Keratinocyte (primary cell): Measurements from ENCODE around the gene CALML3. TPM values are rescaled to one million over a fixed set of nuclear protein-coding genes. Genes with fewer than 3 reads are reported as not detected.

Experiments
- DNase-seq: peaks from one replicate; pipeline ENCODE4 v3.0.0-alpha.2; 2011; ENCODE audit warnings: low read depth, missing footprints, low spot score
- FAIRE-seq: peaks from 2 replicates; lab custom pipeline; 2011; peaks lifted over from hg19 to GRCh38; lab: Jason Lieb, UNC
- H2AFZ ChIP-seq: 2 replicates; pipeline ENCODE4 v1.6.0; 2012; ENCODE audit warnings: low read length, control low read depth, inconsistent platforms; ENCODE audit not compliant: control insufficient read depth
- H3K27ac ChIP-seq: 2 replicates; pipeline ENCODE4 v1.5.1; 2011; ENCODE audit warnings: low read length; ENCODE audit not compliant: control insufficient read depth, insufficient read depth
- H3K27me3 ChIP-seq: 3 replicates; pipeline ENCODE4 v1.6.0; 2011; ENCODE audit warnings: low read length; ENCODE audit not compliant: control insufficient read depth, insufficient read depth; ENCODE audit errors: extremely low read depth
- H3K36me3 ChIP-seq, 2 experiments: 2 replicates in 1 of 2; 3 replicates in 1 of 2; pipeline ENCODE4 v1.5.1; 2011; ENCODE audit warnings: low read length in 2 of 2, mild to moderate bottlenecking in 1 of 2; ENCODE audit not compliant: control insufficient read depth in 2 of 2, insufficient read depth in 2 of 2; ENCODE audit errors: extremely low read depth in 1 of 2
- H3K4me1 ChIP-seq: 3 replicates; pipeline ENCODE4 v1.5.1; 2011; ENCODE audit warnings: low read length; ENCODE audit not compliant: control insufficient read depth, insufficient read depth; ENCODE audit errors: extremely low read depth
- H3K4me2 ChIP-seq: 3 replicates; pipeline ENCODE4 v1.6.0; 2011; ENCODE audit warnings: low read depth, low read length; ENCODE audit not compliant: control insufficient read depth, insufficient read depth; ENCODE audit errors: extremely low read depth
- H3K4me3 ChIP-seq, 3 experiments: fragments of 200-600 bp in 1 of 3; sonication (generic) in 1 of 3; 2 replicates in 2 of 3; 3 replicates in 1 of 3; pipeline ENCODE4 v1.5.1; 2011 to 2016; ENCODE audit warnings: low read length in 3 of 3, mild to moderate bottlenecking in 3 of 3, control low read depth in 2 of 3, inconsistent platforms in 1 of 3, low read depth in 1 of 3, mixed read lengths in 1 of 3, mixed run types in 1 of 3, moderate library complexity in 1 of 3; ENCODE audit not compliant: control insufficient read depth in 2 of 3, insufficient read depth in 2 of 3; ENCODE audit errors: extremely low read depth in 1 of 3
- H3K79me2 ChIP-seq: 2 replicates; pipeline ENCODE4 v1.6.0; 2012; ENCODE audit warnings: low read length; ENCODE audit not compliant: control insufficient read depth, insufficient read depth
- H3K9ac ChIP-seq: 3 replicates; pipeline ENCODE4 v1.6.0; 2011; ENCODE audit warnings: low read length; ENCODE audit not compliant: control insufficient read depth, insufficient read depth; ENCODE audit errors: extremely low read depth
- H3K9me1 ChIP-seq: 3 replicates; pipeline ENCODE4 v1.6.0; 2011; ENCODE audit warnings: low read length; ENCODE audit not compliant: control insufficient read depth, insufficient read depth; ENCODE audit errors: extremely low read depth
- H3K9me3 ChIP-seq: 2 replicates; pipeline ENCODE4 v1.5.1; 2012; ENCODE audit warnings: low read depth, low read length; ENCODE audit not compliant: control insufficient read depth
- H4K20me1 ChIP-seq: 3 replicates; pipeline ENCODE4 v1.6.0; 2011; ENCODE audit warnings: low read length; ENCODE audit not compliant: control insufficient read depth, insufficient read depth; ENCODE audit errors: extremely low read depth
- EZH2 ChIP-seq: IDR thresholded peaks from one replicate; pipeline ENCODE4 v1.6.1; 2012; ENCODE audit warnings: inconsistent platforms, mild to moderate bottlenecking, low read length, moderate library complexity
- dilution Hi-C: fragments of 300-500 bp; cut with MboI; formaldehyde crosslinking; loops from one replicate; pipeline ENCODE4 v1.7.0; 2020; ENCODE audit warnings: low sequenced_read_pairs; ENCODE audit not compliant: extremely low pct_ligation_motif_present
- polyA plus RNA-seq, 5 experiments: library from polyadenylated mRNA; depleted of rRNA in 3 of 5; stranded (reverse) in 3 of 5; stranded (forward) in 1 of 5; unstranded in 1 of 5; fragments of >200 nt; gene quantifications; 1 replicate in 1 of 5; 2 replicates in 3 of 5; 3 replicates in 1 of 5; pipeline versions ENCODE4 v1.2.1 to v1.2.3, GENCODE V29; 2011 to 2012; ENCODE audit warnings: missing spikeins in 2 of 5, low read depth in 1 of 5, low replicate concordance in 1 of 5
- TF ChIP-seq, protein P1 (sequence below), 3 experiments: IDR thresholded peaks in 1 of 3; conservative IDR thresholded peaks in 1 of 3; optimal IDR thresholded peaks in 1 of 3; 2 replicates in 2 of 3; 3 replicates in 1 of 3; pipeline versions ENCODE3 to v1.5.1; 2011; ENCODE audit warnings: low read length in 3 of 3, mild to moderate bottlenecking in 3 of 3, moderate library complexity in 2 of 3, control low read depth in 1 of 3, inconsistent platforms in 1 of 3; ENCODE audit not compliant: insufficient read depth in 2 of 3; ENCODE audit errors: extremely low read depth in 1 of 3

The CALML3 gene
- polyA plus RNA-seq, 1 donor (not counting 4 experiments of a cell fraction or from before 2014, with no cell fraction given), result 7.6 TPM

- Histone ChIP-seq H3K79me2 (no peaks in the 10 kb centered on the region), H3K9me1 (peaks cover 4% of the 10 kb centered on the region), H3K36me3 (no peaks in the 10 kb centered on the region), H3K27me3 (no peaks in the 10 kb centered on the region), H3K27ac (peak overlapping the region; percentile 100), H3K9me3 (no peaks in the 10 kb centered on the region), H3K9ac (peak overlapping the region; percentile 91), H4K20me1 (no peaks in the 10 kb centered on the region), H3K4me3 (peak overlapping the region in 2 of 3 experiments; percentile 26 to 31), H2AFZ (no peak overlapping the region), H3K4me1 (peaks cover 49% of the 10 kb centered on the region), H3K4me2 (peak overlapping the region; percentile 78)
- TF ChIP-seq, protein P1, sequence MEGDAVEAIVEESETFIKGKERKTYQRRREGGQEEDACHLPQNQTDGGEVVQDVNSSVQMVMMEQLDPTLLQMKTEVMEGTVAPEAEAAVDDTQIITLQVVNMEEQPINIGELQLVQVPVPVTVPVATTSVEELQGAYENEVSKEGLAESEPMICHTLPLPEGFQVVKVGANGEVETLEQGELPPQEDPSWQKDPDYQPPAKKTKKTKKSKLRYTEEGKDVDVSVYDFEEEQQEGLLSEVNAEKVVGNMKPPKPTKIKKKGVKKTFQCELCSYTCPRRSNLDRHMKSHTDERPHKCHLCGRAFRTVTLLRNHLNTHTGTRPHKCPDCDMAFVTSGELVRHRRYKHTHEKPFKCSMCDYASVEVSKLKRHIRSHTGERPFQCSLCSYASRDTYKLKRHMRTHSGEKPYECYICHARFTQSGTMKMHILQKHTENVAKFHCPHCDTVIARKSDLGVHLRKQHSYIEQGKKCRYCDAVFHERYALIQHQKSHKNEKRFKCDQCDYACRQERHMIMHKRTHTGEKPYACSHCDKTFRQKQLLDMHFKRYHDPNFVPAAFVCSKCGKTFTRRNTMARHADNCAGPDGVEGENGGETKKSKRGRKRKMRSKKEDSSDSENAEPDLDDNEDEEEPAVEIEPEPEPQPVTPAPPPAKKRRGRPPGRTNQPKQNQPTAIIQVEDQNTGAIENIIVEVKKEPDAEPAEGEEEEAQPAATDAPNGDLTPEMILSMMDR (optimal IDR thresholded peaks at IDR 0.05 in 1 of 3, IDR thresholded peaks at IDR 0.05 in 1 of 3, conservative IDR thresholded peaks at IDR 0.05 in 1 of 3; ENCODE audit: extremely low read depth in 1 of 3, insufficient read depth in 2 of 3, low read length in 3 of 3), result no peak
- TF ChIP-seq EZH2, result no peak
- FAIRE-seq (peak; percentile 98), DNase-seq (peak; percentile 96)
- dilution Hi-C loops, result no loop called here
Observed at GRCh38 chr10:5565671-5566581, 41.2 kb downstream of the CALML3 start.

- FAIRE-seq, result no peak
- Histone ChIP-seq H3K9me1 (peaks cover 4% of the 10 kb centered on the region), H4K20me1 (no peaks in the 10 kb centered on the region), H3K4me2 (peak overlapping the region; percentile 78), H3K9ac (peak overlapping the region; percentile 91), H2AFZ (no peak overlapping the region), H3K27me3 (no peaks in the 10 kb centered on the region), H3K27ac (peak overlapping the region; percentile 100), H3K4me3 (peak overlapping the region in 2 of 3 experiments; percentile 26 to 31), H3K4me1 (peaks cover 49% of the 10 kb centered on the region), H3K79me2 (no peaks in the 10 kb centered on the region), H3K36me3 (no peaks in the 10 kb centered on the region), H3K9me3 (no peaks in the 10 kb centered on the region)
- DNase-seq, result peak; percentile 95
- TF ChIP-seq, protein P1 (optimal IDR thresholded peaks at IDR 0.05 in 1 of 3, IDR thresholded peaks at IDR 0.05 in 1 of 3, conservative IDR thresholded peaks at IDR 0.05 in 1 of 3; ENCODE audit: extremely low read depth in 1 of 3, insufficient read depth in 2 of 3, low read length in 3 of 3), result no peak
- no peak for TF ChIP-seq EZH2
- dilution Hi-C loops, result no loop called here
Observed at GRCh38 chr10:5566614-5567013, 41.9 kb downstream of the CALML3 start.
